A549 treated with DMSO at 1 μM for 4 hours (cell line): ENCODE results near the gene USP26. TPM values are rescaled to one million over a fixed set of nuclear protein-coding genes. Genes with fewer than 3 reads are reported as not detected.

Experiments used
- total RNA-seq: library from RNA; stranded (reverse); fragments of 200-300 nt; extraction: Qiagen RNA extraction; gene quantifications from 5 replicates; pipeline ENCODE4 v1.2.3, GENCODE V29; 2022; ENCODE audit warnings: low read depth

USP26 gene
- not detected in 5 replicates for total RNA-seq

GRCh38 chrX:133097031-133097430 lies at the start of gene USP26:
Gene USP26, minus strand, starts transcription at chrX:133097109. Its CDS starts 68,889 bp downstream, at chrX:133028220.

Other genes starting within 250 kb of the USP26 start
- gene HS6ST2, start 138.5 kb downstream of the USP26 start, total RNA-seq = 0.03 to 0.27 TPM (median 0.08 TPM) in 4 of 5 replicates, not detected in the other
- gene TFDP3, start 121.2 kb upstream of the USP26 start, total RNA-seq = not detected in 5 replicates